H9 (cell line): ENCODE measurements around the gene RGSL1. TPM values are rescaled to one million over a fixed set of nuclear protein-coding genes. Genes with fewer than 3 reads are reported as not detected.

Source experiments
- DNase-seq: peaks from one replicate; pipeline ENCODE4 v3.0.0-alpha.2; 2017
- H2AFZ ChIP-seq: one replicate; pipeline ENCODE4 v1.6.1; 2013; ENCODE audit warnings: mild to moderate bottlenecking, low read length, control low read depth, moderate library complexity
- H2AK5ac ChIP-seq: 2 replicates; pipeline ENCODE4 v1.6.1; 2013; ENCODE audit warnings: low read length, control low read depth, mixed read lengths; ENCODE audit not compliant: insufficient read length
- H2BK120ac ChIP-seq: one replicate; pipeline ENCODE4 v1.6.1; 2013; ENCODE audit warnings: low read depth, mild to moderate bottlenecking, low read length, control low read depth, inconsistent platforms; ENCODE audit not compliant: poor library complexity, severe bottlenecking
- H2BK12ac ChIP-seq: 2 replicates; pipeline ENCODE4 v1.6.1; 2013; ENCODE audit warnings: low read length, control low read depth, mixed read lengths, low read depth; ENCODE audit not compliant: insufficient read length
- H2BK15ac ChIP-seq: 2 replicates; pipeline ENCODE4 v1.6.1; 2013; ENCODE audit warnings: low read depth, low read length, control low read depth
- H2BK20ac ChIP-seq: one replicate; pipeline ENCODE4 v1.6.1; 2013; ENCODE audit warnings: low read depth, mild to moderate bottlenecking, low read length, control low read depth, inconsistent platforms; ENCODE audit not compliant: poor library complexity, severe bottlenecking
- H2BK5ac ChIP-seq: 2 replicates; pipeline ENCODE4 v1.6.1; 2013; ENCODE audit warnings: low read length, control low read depth, mixed read lengths; ENCODE audit not compliant: insufficient read length
- H3K14ac ChIP-seq: 2 replicates; pipeline ENCODE4 v1.6.1; 2013; ENCODE audit warnings: low read length, control low read depth; ENCODE audit not compliant: insufficient read depth
- H3K18ac ChIP-seq: 2 replicates; pipeline ENCODE4 v1.6.1; 2013; ENCODE audit warnings: low read depth, mild to moderate bottlenecking, mixed read lengths, low read length, control low read depth; ENCODE audit not compliant: insufficient read length
- H3K23ac ChIP-seq: 2 replicates; pipeline ENCODE4 v1.6.1; 2013; ENCODE audit warnings: low read length, control low read depth, mixed read lengths, low read depth; ENCODE audit not compliant: insufficient read length
- H3K23me2 ChIP-seq: 2 replicates; pipeline ENCODE4 v1.6.1; 2013; ENCODE audit warnings: low read depth, mild to moderate bottlenecking, mixed read lengths, low read length, control low read depth; ENCODE audit not compliant: insufficient read length, poor library complexity, severe bottlenecking
- H3K27ac ChIP-seq: 2 replicates; pipeline ENCODE4 v1.5.1; 2013; ENCODE audit warnings: low read length, control low read depth, mixed read lengths, low read depth; ENCODE audit not compliant: insufficient read length
- H3K27me3 ChIP-seq: 2 replicates; pipeline ENCODE4 v1.6.1; 2013; ENCODE audit warnings: low read length, control low read depth, inconsistent platforms; ENCODE audit not compliant: insufficient read depth
- H3K4ac ChIP-seq: 2 replicates; pipeline ENCODE4 v1.6.1; 2013; ENCODE audit warnings: low read depth, mild to moderate bottlenecking, control low read depth, inconsistent platforms, low read length, moderate library complexity
- H3K4me1 ChIP-seq: 2 replicates; pipeline ENCODE4 v1.6.1; 2013; ENCODE audit warnings: low read length, control low read depth, inconsistent platforms; ENCODE audit not compliant: insufficient read depth
- H3K4me2 ChIP-seq: 2 replicates; pipeline ENCODE4 v1.6.1; 2013; ENCODE audit warnings: low read length, control low read depth, mixed read lengths; ENCODE audit not compliant: insufficient read length, insufficient read depth
- H3K56ac ChIP-seq: 2 replicates; pipeline ENCODE4 v1.6.1; 2013; ENCODE audit warnings: low read depth, mild to moderate bottlenecking, mixed read lengths, low read length, control low read depth; ENCODE audit not compliant: insufficient read length
- H3K79me1 ChIP-seq: 2 replicates; pipeline ENCODE4 v1.6.1; 2013; ENCODE audit warnings: low read depth, mild to moderate bottlenecking, moderate library complexity, low read length, control low read depth, inconsistent platforms; ENCODE audit not compliant: insufficient read depth, poor library complexity, severe bottlenecking
- H3K79me2 ChIP-seq: 2 replicates; pipeline ENCODE4 v1.6.1; 2013; ENCODE audit warnings: low read length, control low read depth, inconsistent platforms; ENCODE audit not compliant: insufficient read depth
- H3K9ac ChIP-seq: 2 replicates; pipeline ENCODE4 v1.6.1; 2013; ENCODE audit warnings: low read length, control low read depth, mixed read lengths; ENCODE audit not compliant: insufficient read length; ENCODE audit errors: extremely low read depth
- H3K9me3 ChIP-seq: one replicate; pipeline ENCODE4 v1.6.1; 2013; ENCODE audit warnings: low read depth, low read length, inconsistent platforms; ENCODE audit not compliant: control insufficient read depth
- H3T11ph ChIP-seq: one replicate; pipeline ENCODE4 v1.6.1; 2013; ENCODE audit warnings: mild to moderate bottlenecking, low read length, control low read depth, inconsistent platforms
- H4K20me1 ChIP-seq: one replicate; pipeline ENCODE4 v1.6.1; 2013; ENCODE audit not compliant: control insufficient read depth, insufficient read length, insufficient read depth
- H4K5ac ChIP-seq: 2 replicates; pipeline ENCODE4 v1.6.1; 2013; ENCODE audit warnings: low read depth, mild to moderate bottlenecking, mixed read lengths, low read length, control low read depth; ENCODE audit not compliant: insufficient read length
- H4K8ac ChIP-seq: replicated peaks from 2 replicates; pipeline ENCODE4 v1.6.1; 2013; ENCODE audit warnings: low read length, control low read depth, mixed read lengths, low read depth; ENCODE audit not compliant: insufficient read length
- H4K91ac ChIP-seq: 2 replicates; pipeline ENCODE4 v1.6.1; 2013; ENCODE audit warnings: low read depth, mild to moderate bottlenecking, moderate library complexity, mixed read lengths, low read length, control low read depth; ENCODE audit not compliant: insufficient read length
- H3K27ac Mint-ChIP-seq, 3 experiments: 2 replicates in 2 of 3; 3 replicates in 1 of 3; pipeline ENCODE4 v1.8.0; 2020 to 2021; ENCODE audit warnings: mixed read lengths in 3 of 3, mild to moderate bottlenecking in 1 of 3, moderate library complexity in 1 of 3
- H3K27me3 Mint-ChIP-seq: 2 replicates; pipeline ENCODE4 v1.8.0; 2021; ENCODE audit warnings: low read depth, mild to moderate bottlenecking, moderate library complexity, mixed read lengths
- H3K36me3 Mint-ChIP-seq, 3 experiments: 2 replicates in 2 of 3; 3 replicates in 1 of 3; pipeline ENCODE4 v1.8.0; 2020 to 2021; ENCODE audit warnings: low read depth in 3 of 3, mixed read lengths in 3 of 3; ENCODE audit not compliant: insufficient read depth in 1 of 3
- H3K4me1 Mint-ChIP-seq, 2 experiments: 2 replicates each; pipeline ENCODE4 v1.8.0; 2020; ENCODE audit warnings: mixed read lengths in 2 of 2
- H3K4me3 Mint-ChIP-seq, 2 experiments: 2 replicates in 1 of 2; 3 replicates in 1 of 2; pipeline ENCODE4 v1.8.0; 2020 to 2021; ENCODE audit warnings: mild to moderate bottlenecking in 2 of 2, mixed read lengths in 2 of 2, moderate library complexity in 1 of 2
- H3K9me3 Mint-ChIP-seq, 2 experiments: 2 replicates in 1 of 2; 3 replicates in 1 of 2; pipeline ENCODE4 v1.8.0; 2020; ENCODE audit warnings: mild to moderate bottlenecking in 2 of 2, mixed read lengths in 2 of 2, moderate library complexity in 1 of 2
- CTCF ChIP-seq: fragments of 200-600 bp; sonication (generic); conservative IDR thresholded peaks from 3 replicates; pipeline ENCODE4 v1.8.0; 2021; ENCODE audit warnings: antibody characterized with exemption, mild to moderate bottlenecking
- WGBS: extraction: QIAGEN DNeasy Blood & Tissue Kit; methylation state at CpG from one replicate; pipeline ENCODE4 v1.1.7; 2013; ENCODE audit warnings: missing lambda C conversion rate, low lambda C conversion rate, mixed read lengths; ENCODE audit not compliant: insufficient read length; ENCODE audit errors: extremely low coverage; 5-methylcytosine and 5-hydroxymethylcytosine counted together
- total RNA-seq: library from RNA; stranded (reverse); gene quantifications from 2 replicates; pipeline ENCODE4 v1.2.1, GENCODE V29; 2021

The RGSL1 gene
- total RNA-seq, 1 experiment from 2014 or later: not detected

GRCh38 chr1:182561456-182561855 is 111.5 kb downstream of the RGSL1 start:
- H4K5ac ChIP-seq: no peak overlapping the region
- H3K27me3 Mint-ChIP-seq: no peaks in the 10 kb centered on the region; the same call in 1 of the 2 replicates
- no peak overlapping the region for H2BK120ac ChIP-seq
- TF ChIP-seq CTCF: no peak
- no peak overlapping the region for H2BK12ac ChIP-seq
- no peaks in the 10 kb centered on the region for H3K9me3 ChIP-seq
- no peak overlapping the region for H3K4me3 Mint-ChIP-seq
- no peaks in the 10 kb centered on the region for H3K4me1 ChIP-seq
- H3K23ac ChIP-seq: no peak overlapping the region
- H3K27ac Mint-ChIP-seq: no peak overlapping the region
- no peak overlapping the region for H2BK5ac ChIP-seq
- no peaks in the 10 kb centered on the region for H3K23me2 ChIP-seq
- DNase-seq: no peak
- no peak overlapping the region for H3T11ph ChIP-seq
- no peaks in the 10 kb centered on the region for H3K79me2 ChIP-seq
- no peaks in the 10 kb centered on the region for H3K27me3 ChIP-seq
- H3K18ac ChIP-seq: no peak overlapping the region
- peaks cover 0 to 4% of the 10 kb centered on the region in 2 experiments; a peak in 2 of 4 replicates for H3K4me1 Mint-ChIP-seq
- no peak overlapping the region for H2BK15ac ChIP-seq
- no peak overlapping the region for H4K8ac ChIP-seq
- H3K56ac ChIP-seq: no peak overlapping the region
- no peak overlapping the region for H2BK20ac ChIP-seq
- H4K20me1 ChIP-seq: no peaks in the 10 kb centered on the region
- H3K79me1 ChIP-seq: no peaks in the 10 kb centered on the region
- H2AFZ ChIP-seq: no peak overlapping the region
- no peak overlapping the region for H3K27ac ChIP-seq
- H3K4me2 ChIP-seq: no peak overlapping the region
- WGBS: no CpG with 5 or more reads among the region's 4 CpGs
- no peak overlapping the region for H3K14ac ChIP-seq
- H3K4ac ChIP-seq: no peak overlapping the region
- no peaks in the 10 kb centered on the region for H3K36me3 Mint-ChIP-seq
- H2AK5ac ChIP-seq: no peak overlapping the region
- H3K9me3 Mint-ChIP-seq: no peaks in the 10 kb centered on the region
- no peak overlapping the region for H3K9ac ChIP-seq
- H4K91ac ChIP-seq: no peak overlapping the region
